Esophagus muscularis mucosa (tissue), 3 donors: ENCODE results near the gene MRPL41.

ENCODE experiments used
- CTCF ChIP-seq, 3 experiments: fragments of 200-600 bp in 2 of 3; fragments of 450-650 bp in 1 of 3; sonication (generic) in 2 of 3; IDR thresholded peaks; one replicate each; pipeline ENCODE4 v1.5.1; 2017 to 2019; ENCODE audit warnings: antibody characterized with exemption in 3 of 3, mild to moderate bottlenecking in 2 of 3, moderate library complexity in 1 of 3
- POLR2A ChIP-seq: fragments of 450-650 bp; IDR thresholded peaks from one replicate; pipeline ENCODE4 v1.6.1; 2017; ENCODE audit warnings: antibody characterized with exemption, moderate library complexity, mild to moderate bottlenecking, low read depth

GRCh38 chr9:137578518-137579258 lies 27.0 kb downstream of the MRPL41 start, which contains the start of gene DPH7:
- TF ChIP-seq CTCF (IDR thresholded peaks at IDR 0.05): peak; percentile 94 to 97 (median 95)
- TF ChIP-seq POLR2A: peak; percentile 33
